Activated CD4-positive, CD25-positive, alpha-beta regulatory T cell treated with anti-CD3 and anti-CD28 coated beads, Interleukin-2, amount 50 U/mL, for 72 hours (primary cell): ENCODE data around the gene INTS6L.
"Not testable (repeated sequence)": the region's sequence is repeated elsewhere in the genome, so short reads cannot be mapped to it uniquely, and the experiment has no call there.

Experiments
- DNase-seq: peaks from one replicate; pipeline ENCODE4 v3.0.0; 2021

The INTS6L gene

GRCh38 chrX:135624408-135625204 is 104.1 kb downstream of the INTS6L start:
- DNase-seq: not testable (repeated sequence)

- DNase-seq: no peak
Measured at GRCh38 chrX:135625995-135626394, 105.5 kb downstream of the INTS6L start.

- no peak for DNase-seq
Measured at GRCh38 chrX:135629342-135629741, 108.9 kb downstream of the INTS6L start.
